HCT116 (cell line): ENCODE results near the gene ASCL5. TPM values are rescaled to one million over a fixed set of nuclear protein-coding genes. Genes with fewer than 3 reads are reported as not detected.

Experiments used
- ATAC-seq: fragments of 200-7000 bp; cut with Tn5 transposase; 2 replicates; pipeline ENCODE4 v1.9.1; 2020; ENCODE audit warnings: mild to moderate bottlenecking, moderate library complexity
- BruUV-seq: library from RNA; stranded (reverse); fragments of 400-500 nt; replicated peaks from 2 replicates; lab custom pipeline; 2021; lab: Mats Ljungman, UMichigan
- CTCF ChIA-PET: fragments of 300-600 bp; sonication (Branson Sonifier 250); formaldehyde crosslinking; loops from one replicate; lab custom pipeline; 2021; ENCODE audit warnings: antibody characterized with exemption; lab: Charles Lee
- POLR2A ChIA-PET: fragments of 300-600, 350-600 bp; sonication (Branson Sonifier 250); formaldehyde crosslinking; loops from one replicate; lab custom pipeline; 2021; ENCODE audit warnings: antibody characterized with exemption; lab: Charles Lee
- RAD21 ChIA-PET, 2 experiments: fragments of 300-600 bp; sonication (Branson Sonifier 250); formaldehyde crosslinking; loops; one replicate each; lab custom pipeline; 2023; ENCODE audit warnings: low total read pairs in 2 of 2; ENCODE audit not compliant: uncharacterized antibody in 2 of 2, unreplicated experiment in 2 of 2, low non-redundant PET in 1 of 2; lab: Charles Lee
- DNase-seq: peaks from one replicate; pipeline ENCODE4 v3.0.0-alpha.2; 2010; ENCODE audit warnings: low read depth, low spot score
- H2AFZ ChIP-seq: fragments of 200-600 bp; shearing (Covaris generic), sonication (generic); 2 replicates; pipeline ENCODE4 v1.6.1; 2017; ENCODE audit warnings: low read depth, mixed run types, mixed read lengths, antibody characterized with exemption, low read length; ENCODE audit not compliant: poor library complexity, severe bottlenecking
- H3K27ac ChIP-seq: 2 replicates; pipeline ENCODE4 v1.5.1; 2012; ENCODE audit warnings: low read depth, low read length
- H3K27me3 ChIP-seq: fragments of 200-600 bp; sonication (generic); 2 replicates; pipeline ENCODE4 v1.6.1; 2016; ENCODE audit warnings: mixed run types, low read length, mixed read lengths; ENCODE audit not compliant: insufficient read depth
- H3K36me3 ChIP-seq, 2 experiments: fragments of 200-500 bp in 1 of 2; fragments of 200-600 bp in 1 of 2; sonication (Bioruptor generic) in 1 of 2; sonication (generic) in 1 of 2; 2 replicates each; pipeline versions ENCODE4 v1.5.1 to v1.6.1; 2014 to 2016; ENCODE audit warnings: low read length in 2 of 2, inconsistent platforms in 1 of 2, mixed read lengths in 1 of 2, mixed run types in 1 of 2; ENCODE audit not compliant: insufficient read depth in 2 of 2, control insufficient read depth in 1 of 2
- H3K4me1 ChIP-seq, 2 experiments: fragments of 200-600 bp in 1 of 2; sonication (generic) in 1 of 2; 2 replicates each; pipeline versions ENCODE4 v1.5.1 to v1.6.1; 2012 to 2017; ENCODE audit warnings: low read length in 2 of 2, inconsistent platforms in 1 of 2, mild to moderate bottlenecking in 1 of 2, mixed read lengths in 1 of 2, mixed run types in 1 of 2, moderate library complexity in 1 of 2; ENCODE audit not compliant: insufficient read depth in 2 of 2, control insufficient read depth in 1 of 2
- H3K4me2 ChIP-seq: fragments of 200-600 bp; sonication (generic); 2 replicates; pipeline ENCODE4 v1.6.1; 2017; ENCODE audit warnings: mixed run types, low read length, mixed read lengths
- H3K4me3 ChIP-seq, 2 experiments: fragments of 200-600 bp in 1 of 2; sonication (generic) in 1 of 2; replicated peaks in 1 of 2; 2 replicates each; pipeline ENCODE4 v1.5.1; 2011 to 2016; ENCODE audit warnings: low read length in 2 of 2, control low read depth in 1 of 2, low read depth in 1 of 2, mild to moderate bottlenecking in 1 of 2, mixed read lengths in 1 of 2, mixed run types in 1 of 2
- H3K79me2 ChIP-seq: fragments of 200-600 bp; sonication (generic); 2 replicates; pipeline ENCODE4 v1.6.1; 2017; ENCODE audit warnings: mild to moderate bottlenecking, mixed run types, low read length, moderate library complexity, mixed read lengths; ENCODE audit not compliant: insufficient read depth
- H3K9ac ChIP-seq: fragments of 200-600 bp; sonication (generic); 2 replicates; pipeline ENCODE4 v1.6.1; 2016; ENCODE audit warnings: low read length, mixed read lengths
- H3K9me2 ChIP-seq: fragments of 200-600 bp; sonication (generic), shearing (Covaris generic); 2 replicates; pipeline ENCODE4 v1.6.1; 2017; ENCODE audit warnings: mixed run types, mild to moderate bottlenecking, moderate library complexity; ENCODE audit not compliant: insufficient read depth
- H3K9me3 ChIP-seq, 2 experiments: fragments of 200-500 bp in 1 of 2; fragments of 200-600 bp in 1 of 2; sonication (Bioruptor generic) in 1 of 2; sonication (generic) in 1 of 2; 2 replicates each; pipeline ENCODE4 v1.6.1; 2014 to 2017; ENCODE audit warnings: low read length in 2 of 2, mixed read lengths in 2 of 2, inconsistent platforms in 1 of 2, low read depth in 1 of 2, mild to moderate bottlenecking in 1 of 2, mixed run types in 1 of 2, moderate library complexity in 1 of 2; ENCODE audit not compliant: control insufficient read depth in 1 of 2, insufficient read depth in 1 of 2
- H4K20me1 ChIP-seq: fragments of 200-600 bp; sonication (generic), shearing (Covaris generic); 2 replicates; pipeline ENCODE4 v1.6.1; 2017; ENCODE audit warnings: mixed run types, mild to moderate bottlenecking, moderate library complexity; ENCODE audit not compliant: insufficient read depth
- CEBPB ChIP-seq: IDR thresholded peaks from 2 replicates; pipeline ENCODE4 v1.6.1; 2012; ENCODE audit warnings: low read depth
- EGR1 ChIP-seq: IDR thresholded peaks from 2 replicates; pipeline ENCODE4 v1.6.1; 2012; ENCODE audit warnings: low read depth
- ELF1 ChIP-seq: IDR thresholded peaks from 2 replicates; pipeline ENCODE4 v1.6.1; 2012; ENCODE audit warnings: low read depth, borderline replicate concordance
- EZH2phosphoT487 ChIP-seq: fragments of 200-600 bp; IDR thresholded peaks from 2 replicates; pipeline ENCODE4 v1.6.1; 2018; ENCODE audit warnings: antibody characterized with exemption, borderline replicate concordance
- POLR2A ChIP-seq: IDR thresholded peaks from 2 replicates; pipeline ENCODE4 v1.7.0; 2011; ENCODE audit warnings: borderline replicate concordance; ENCODE audit not compliant: insufficient read depth, insufficient read length; ENCODE audit errors: extremely low read depth
- POLR2AphosphoS5 ChIP-seq: IDR thresholded peaks from 2 replicates; pipeline ENCODE4 v1.6.1; 2011; ENCODE audit warnings: mild to moderate bottlenecking, low read depth, low read length, moderate library complexity
- RAD21 ChIP-seq: IDR thresholded peaks from 2 replicates; pipeline ENCODE4 v1.6.1; 2012; ENCODE audit warnings: low read depth, mild to moderate bottlenecking
- YY1 ChIP-seq: IDR thresholded peaks from 2 replicates; pipeline ENCODE4 v1.6.1; 2011; ENCODE audit warnings: low read length, low read depth, moderate library complexity, mild to moderate bottlenecking; ENCODE audit not compliant: insufficient replicate concordance; ENCODE audit errors: extremely low read depth
- ZBTB33 ChIP-seq: IDR thresholded peaks from 2 replicates; pipeline ENCODE4 v1.6.1; 2011; ENCODE audit warnings: mild to moderate bottlenecking, low read length, moderate library complexity; ENCODE audit not compliant: insufficient replicate concordance; ENCODE audit errors: extremely low read depth
- intact Hi-C: fragments of 100-400 bp; cut with micrococcal nuclease; formaldehyde crosslinking; loops from 2 replicates; pipeline ENCODE4 v1.10.0; 2022
- total RNA-seq: library from RNA; stranded (reverse); gene quantifications from one replicate; pipeline ENCODE4 v1.2.1, GENCODE V29; 2021; ENCODE audit not compliant: unreplicated experiment
- TF ChIP-seq, protein P1 (sequence below), 3 experiments: fragments of 200-600 bp in 1 of 3; sonication (generic) in 1 of 3; IDR thresholded peaks in 2 of 3; conservative IDR thresholded peaks in 1 of 3; 2 replicates each; pipeline ENCODE4 v1.5.1; 2012 to 2017; ENCODE audit warnings: low read depth in 2 of 3, low read length in 2 of 3, antibody characterized with exemption in 1 of 3, borderline replicate concordance in 1 of 3, control low read depth in 1 of 3, mild to moderate bottlenecking in 1 of 3, mixed read lengths in 1 of 3, mixed run types in 1 of 3, moderate library complexity in 1 of 3; ENCODE audit not compliant: insufficient read depth in 1 of 3
- TF ChIP-seq, protein P2 (sequence below): IDR thresholded peaks from 2 replicates; pipeline ENCODE4 v1.6.1; 2012

ASCL5 gene
- total RNA-seq, 1 experiment from 2014 or later, result 0.15 TPM

- TF ChIP-seq, protein P1, sequence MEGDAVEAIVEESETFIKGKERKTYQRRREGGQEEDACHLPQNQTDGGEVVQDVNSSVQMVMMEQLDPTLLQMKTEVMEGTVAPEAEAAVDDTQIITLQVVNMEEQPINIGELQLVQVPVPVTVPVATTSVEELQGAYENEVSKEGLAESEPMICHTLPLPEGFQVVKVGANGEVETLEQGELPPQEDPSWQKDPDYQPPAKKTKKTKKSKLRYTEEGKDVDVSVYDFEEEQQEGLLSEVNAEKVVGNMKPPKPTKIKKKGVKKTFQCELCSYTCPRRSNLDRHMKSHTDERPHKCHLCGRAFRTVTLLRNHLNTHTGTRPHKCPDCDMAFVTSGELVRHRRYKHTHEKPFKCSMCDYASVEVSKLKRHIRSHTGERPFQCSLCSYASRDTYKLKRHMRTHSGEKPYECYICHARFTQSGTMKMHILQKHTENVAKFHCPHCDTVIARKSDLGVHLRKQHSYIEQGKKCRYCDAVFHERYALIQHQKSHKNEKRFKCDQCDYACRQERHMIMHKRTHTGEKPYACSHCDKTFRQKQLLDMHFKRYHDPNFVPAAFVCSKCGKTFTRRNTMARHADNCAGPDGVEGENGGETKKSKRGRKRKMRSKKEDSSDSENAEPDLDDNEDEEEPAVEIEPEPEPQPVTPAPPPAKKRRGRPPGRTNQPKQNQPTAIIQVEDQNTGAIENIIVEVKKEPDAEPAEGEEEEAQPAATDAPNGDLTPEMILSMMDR (IDR thresholded peaks at IDR 0.05 in 2 of 3, conservative IDR thresholded peaks at IDR 0.05 in 1 of 3; ENCODE audit: borderline replicate concordance in 1 of 3, insufficient read depth in 1 of 3, low read depth in 2 of 3, low read length in 2 of 3), result no peak
- TF ChIP-seq ELF1, result no peak
- no peak for TF ChIP-seq ZBTB33
Observed at GRCh38 chr1:201139306-201139705, 12.3 kb upstream of the ASCL5 start (continued).

GRCh38 chr1:201138311-201138840 is 11.4 kb upstream of the ASCL5 start:
- ATAC-seq (no peak), DNase-seq (no peak)
- Histone ChIP-seq H3K9me3 (no peaks in the 10 kb centered on the region), H4K20me1 (no peaks in the 10 kb centered on the region), H3K4me3 (no peak overlapping the region), H3K9me2 (no peaks in the 10 kb centered on the region), H3K27me3 (no peaks in the 10 kb centered on the region), H2AFZ (no peak overlapping the region), H3K79me2 (no peaks in the 10 kb centered on the region), H3K36me3 (peaks cover 12 to 14% of the 10 kb centered on the region in 2 experiments; a peak in 3 of 4 replicates), H3K9ac (no peak overlapping the region), H3K4me1 (no peaks in the 10 kb centered on the region), H3K4me2 (no peak overlapping the region), H3K27ac (no peak overlapping the region)
- intact Hi-C loops, result no loop called here
- BruUV-seq, result no TSS peak
- POLR2A ChIA-PET, result no interaction called here
- RAD21 ChIA-PET, result no interaction called here
- CTCF ChIA-PET, result no interaction called here
- TF ChIP-seq RAD21, result no peak
- TF ChIP-seq POLR2AphosphoS5, result no peak
- TF ChIP-seq POLR2A, result no peak
- no peak for TF ChIP-seq EZH2phosphoT487
- no peak for TF ChIP-seq ZBTB33
- no peak for TF ChIP-seq EGR1
- TF ChIP-seq CEBPB, result no peak
- TF ChIP-seq YY1, result no peak
- TF ChIP-seq, protein P2, sequence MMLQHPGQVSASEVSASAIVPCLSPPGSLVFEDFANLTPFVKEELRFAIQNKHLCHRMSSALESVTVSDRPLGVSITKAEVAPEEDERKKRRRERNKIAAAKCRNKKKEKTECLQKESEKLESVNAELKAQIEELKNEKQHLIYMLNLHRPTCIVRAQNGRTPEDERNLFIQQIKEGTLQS, result no peak
